Breast epithelium (tissue), 3 donors: ENCODE measurements around the gene PFKFB3.

Experiments used
- CTCF ChIP-seq, 3 donors: fragments of 450-650 bp; IDR thresholded peaks; one replicate each; pipeline ENCODE4 v1.5.1; 2016 to 2017; ENCODE audit warnings: antibody characterized with exemption in 3 of 3, mild to moderate bottlenecking in 3 of 3, moderate library complexity in 3 of 3
- POLR2A ChIP-seq: fragments of 450-650 bp; IDR thresholded peaks from one replicate; pipeline ENCODE4 v1.6.1; 2016; ENCODE audit warnings: antibody characterized with exemption, mild to moderate bottlenecking, moderate library complexity
- POLR2AphosphoS5 ChIP-seq, 3 donors: sonication (generic); formaldehyde crosslinking; IDR thresholded peaks; one replicate each; pipeline ENCODE4 v1.6.1; 2017; ENCODE audit warnings: antibody characterized with exemption in 3 of 3

GRCh38 chr10:6229290-6229689 lies 26.6 kb downstream of the PFKFB3 start:
- TF ChIP-seq CTCF (IDR thresholded peaks at IDR 0.05) (no peak), POLR2A (no peak), POLR2AphosphoS5 (IDR thresholded peaks at IDR 0.05) (no peak)
